SU-DHL-6 (cell line): Measurements from ENCODE around the gene ADAMTS12.

Experiments
- EZH2phosphoT487 ChIP-seq: fragments of 200-600 bp; sonication (generic), shearing (Covaris generic); conservative IDR thresholded peaks from 2 replicates; pipeline ENCODE4 v1.6.1; 2018; ENCODE audit warnings: mild to moderate bottlenecking, antibody characterized with exemption, low read length, moderate library complexity, mixed read lengths
- TF ChIP-seq, protein P1 (sequence below): fragments of 200-600 bp; sonication (generic); IDR thresholded peaks from one replicate; pipeline ENCODE4 v1.5.1; 2017; ENCODE audit warnings: antibody characterized with exemption, mild to moderate bottlenecking, low read length, moderate library complexity; ENCODE audit not compliant: insufficient read depth, poor library complexity, severe bottlenecking

DNA sequence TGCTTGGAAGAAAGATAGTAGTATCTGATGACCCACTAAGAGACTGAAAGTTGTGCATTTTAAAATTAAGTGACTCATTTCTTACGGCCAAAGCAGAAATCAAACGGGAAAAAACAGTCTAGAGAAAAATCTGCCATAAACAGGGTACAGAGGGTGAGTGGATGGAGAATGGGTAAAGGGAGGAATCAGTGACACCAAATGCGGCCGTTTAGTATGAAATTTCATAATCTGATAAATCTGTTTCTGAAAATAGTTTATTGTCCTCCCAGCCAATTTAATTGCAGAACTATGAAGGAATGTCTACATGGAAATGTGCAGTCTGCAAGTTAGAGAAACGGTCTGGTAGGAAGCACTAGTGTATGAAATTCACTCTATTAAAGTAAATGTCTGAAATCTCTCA is 39.5 kb downstream of the ADAMTS12 start:
- TF ChIP-seq, protein P1, sequence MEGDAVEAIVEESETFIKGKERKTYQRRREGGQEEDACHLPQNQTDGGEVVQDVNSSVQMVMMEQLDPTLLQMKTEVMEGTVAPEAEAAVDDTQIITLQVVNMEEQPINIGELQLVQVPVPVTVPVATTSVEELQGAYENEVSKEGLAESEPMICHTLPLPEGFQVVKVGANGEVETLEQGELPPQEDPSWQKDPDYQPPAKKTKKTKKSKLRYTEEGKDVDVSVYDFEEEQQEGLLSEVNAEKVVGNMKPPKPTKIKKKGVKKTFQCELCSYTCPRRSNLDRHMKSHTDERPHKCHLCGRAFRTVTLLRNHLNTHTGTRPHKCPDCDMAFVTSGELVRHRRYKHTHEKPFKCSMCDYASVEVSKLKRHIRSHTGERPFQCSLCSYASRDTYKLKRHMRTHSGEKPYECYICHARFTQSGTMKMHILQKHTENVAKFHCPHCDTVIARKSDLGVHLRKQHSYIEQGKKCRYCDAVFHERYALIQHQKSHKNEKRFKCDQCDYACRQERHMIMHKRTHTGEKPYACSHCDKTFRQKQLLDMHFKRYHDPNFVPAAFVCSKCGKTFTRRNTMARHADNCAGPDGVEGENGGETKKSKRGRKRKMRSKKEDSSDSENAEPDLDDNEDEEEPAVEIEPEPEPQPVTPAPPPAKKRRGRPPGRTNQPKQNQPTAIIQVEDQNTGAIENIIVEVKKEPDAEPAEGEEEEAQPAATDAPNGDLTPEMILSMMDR, result no peak
- TF ChIP-seq EZH2phosphoT487, result no peak
